Activated CD4-positive, alpha-beta memory T cell treated with anti-CD3 and anti-CD28 coated beads for 36 hours (primary cell): ENCODE data around the gene NTM. TPM values are rescaled to one million over a fixed set of nuclear protein-coding genes. Genes with fewer than 3 reads are reported as not detected.

Experiments
- CTCF ChIA-PET: fragments of 350-600 bp; sonication (Branson Sonifier 250); formaldehyde crosslinking; loops from one replicate; lab custom pipeline; 2021; ENCODE audit warnings: antibody characterized with exemption, inconsistent platforms; lab: Charles Lee
- POLR2A ChIA-PET: fragments of 350-600 bp; sonication (Branson Sonifier 250); formaldehyde crosslinking; loops from one replicate; lab custom pipeline; 2021; ENCODE audit warnings: antibody characterized with exemption; lab: Charles Lee
- DNase-seq: peaks from one replicate; pipeline ENCODE4 v3.0.0-alpha.2; 2020
- H3K27ac Mint-ChIP-seq: one replicate; pipeline ENCODE4 v1.8.0; 2021; ENCODE audit warnings: mixed read lengths
- H3K27me3 Mint-ChIP-seq: one replicate; pipeline ENCODE4 v1.8.0; 2021; ENCODE audit warnings: mixed read lengths
- H3K36me3 Mint-ChIP-seq: one replicate; pipeline ENCODE4 v1.8.0; 2021; ENCODE audit warnings: mixed read lengths
- H3K4me1 Mint-ChIP-seq: one replicate; pipeline ENCODE4 v1.8.0; 2021; ENCODE audit warnings: low read depth, mixed read lengths
- H3K4me3 Mint-ChIP-seq: one replicate; pipeline ENCODE4 v1.8.0; 2021; ENCODE audit warnings: mild to moderate bottlenecking, mixed read lengths
- H3K9me3 Mint-ChIP-seq: one replicate; pipeline ENCODE4 v1.8.0; 2021; ENCODE audit warnings: mixed read lengths
- intact Hi-C: fragments of 100-400 bp; cut with micrococcal nuclease; formaldehyde crosslinking; loops from one replicate; pipeline ENCODE4 v1.15.1; 2023
- total RNA-seq, 2 experiments: library from RNA; stranded (reverse); gene quantifications; one replicate each; pipeline ENCODE4 v1.2.3, GENCODE V29; 2021

The NTM gene
- total RNA-seq, 2 experiments from 2014 or later: not detected

- Mint-ChIP-seq H3K36me3 (no peaks in the 10 kb centered on the region), H3K27me3 (no peaks in the 10 kb centered on the region), H3K9me3 (peaks cover 13% of the 10 kb centered on the region), H3K4me3 (no peak overlapping the region), H3K27ac (no peak overlapping the region), H3K4me1 (no peaks in the 10 kb centered on the region)
- ChIA-PET POLR2A (no interaction called here), CTCF (no interaction called here)
- DNase-seq: no peak
- intact Hi-C loops: no loop called here
These were observed 629.5 kb downstream of the NTM start for GRCh38 chr11:131999955-132000354.

GRCh38 chr11:132005887-132006286, 635.5 kb downstream of the NTM start:
- H3K4me1 Mint-ChIP-seq: no peaks in the 10 kb centered on the region
- no peaks in the 10 kb centered on the region for H3K9me3 Mint-ChIP-seq

GRCh38 chr11:132006884-132007580, 636.6 kb downstream of the NTM start:
- Mint-ChIP-seq H3K4me1 (no peaks in the 10 kb centered on the region), H3K27me3 (no peaks in the 10 kb centered on the region), H3K36me3 (no peaks in the 10 kb centered on the region), H3K4me3 (no peak overlapping the region), H3K27ac (no peak overlapping the region), H3K9me3 (no peaks in the 10 kb centered on the region)
- ChIA-PET POLR2A (no interaction called here), CTCF (no interaction called here)
- intact Hi-C loops: no loop called here
- DNase-seq: no peak

More at GRCh38 chr11:132005887-132006286, 635.5 kb downstream of the NTM start:
- POLR2A ChIA-PET: no interaction called here
- intact Hi-C loops: no loop called here
- H3K36me3 Mint-ChIP-seq: no peaks in the 10 kb centered on the region
- H3K4me3 Mint-ChIP-seq: no peak overlapping the region
- DNase-seq: no peak
- CTCF ChIA-PET: no interaction called here
- no peak overlapping the region for H3K27ac Mint-ChIP-seq
- no peaks in the 10 kb centered on the region for H3K27me3 Mint-ChIP-seq

- no peak overlapping the region for H3K27ac Mint-ChIP-seq
- H3K4me3 Mint-ChIP-seq: no peak overlapping the region
- intact Hi-C loops: no loop called here
- no peaks in the 10 kb centered on the region for H3K27me3 Mint-ChIP-seq
- no peak for DNase-seq
- no peaks in the 10 kb centered on the region for H3K36me3 Mint-ChIP-seq
- CTCF ChIA-PET: no interaction called here
- H3K9me3 Mint-ChIP-seq: no peaks in the 10 kb centered on the region
- H3K4me1 Mint-ChIP-seq: no peaks in the 10 kb centered on the region
- POLR2A ChIA-PET: no interaction called here
These were observed 637.8 kb downstream of the NTM start for GRCh38 chr11:132008226-132008625.

GRCh38 chr11:132008872-132009271, 638.5 kb downstream of the NTM start:
- CTCF ChIA-PET: no interaction called here
- intact Hi-C loops: no loop called here
- Mint-ChIP-seq H3K9me3 (no peaks in the 10 kb centered on the region), H3K4me1 (no peaks in the 10 kb centered on the region), H3K27me3 (no peaks in the 10 kb centered on the region), H3K36me3 (no peaks in the 10 kb centered on the region), H3K4me3 (no peak overlapping the region), H3K27ac (no peak overlapping the region)
- no peak for DNase-seq
- POLR2A ChIA-PET: no interaction called here

GRCh38 chr11:132020001-132020400, 649.6 kb downstream of the NTM start:
- intact Hi-C loops: no loop called here
- peaks cover 2% of the 10 kb centered on the region for H3K27me3 Mint-ChIP-seq
- no peaks in the 10 kb centered on the region for H3K4me1 Mint-ChIP-seq
- ChIA-PET CTCF (no interaction called here), POLR2A (no interaction called here)
- DNase-seq: no peak
- H3K36me3 Mint-ChIP-seq: no peaks in the 10 kb centered on the region
- H3K9me3 Mint-ChIP-seq: peaks cover 9% of the 10 kb centered on the region
- H3K4me3 Mint-ChIP-seq: no peak overlapping the region
- no peak overlapping the region for H3K27ac Mint-ChIP-seq

GRCh38 chr11:132022285-132022684, 651.9 kb downstream of the NTM start:
- Mint-ChIP-seq H3K4me3 (no peak overlapping the region), H3K36me3 (no peaks in the 10 kb centered on the region), H3K4me1 (no peaks in the 10 kb centered on the region), H3K9me3 (peaks cover 3% of the 10 kb centered on the region), H3K27me3 (peaks cover 2% of the 10 kb centered on the region), H3K27ac (no peak overlapping the region)
- ChIA-PET POLR2A (no interaction called here), CTCF (no interaction called here)
- intact Hi-C loops: no loop called here
- no peak for DNase-seq

GRCh38 chr11:132022733-132023478, 652.5 kb downstream of the NTM start:
- H3K27ac Mint-ChIP-seq: no peak overlapping the region
- no peaks in the 10 kb centered on the region for H3K4me1 Mint-ChIP-seq
- H3K4me3 Mint-ChIP-seq: no peak overlapping the region
- H3K27me3 Mint-ChIP-seq: peaks cover 2% of the 10 kb centered on the region
- intact Hi-C loops: no loop called here
- H3K36me3 Mint-ChIP-seq: no peaks in the 10 kb centered on the region
- ChIA-PET CTCF (no interaction called here), POLR2A (no interaction called here)
- no peak for DNase-seq
- peaks cover 3% of the 10 kb centered on the region for H3K9me3 Mint-ChIP-seq

GRCh38 chr11:132024587-132025295, 654.3 kb downstream of the NTM start:
- POLR2A ChIA-PET: no interaction called here
- Mint-ChIP-seq H3K4me1 (no peaks in the 10 kb centered on the region), H3K9me3 (peaks cover 3% of the 10 kb centered on the region), H3K4me3 (no peak overlapping the region), H3K27me3 (peaks cover 2% of the 10 kb centered on the region), H3K36me3 (no peaks in the 10 kb centered on the region), H3K27ac (no peak overlapping the region)
- intact Hi-C loops: no loop called here
- DNase-seq: no peak
- CTCF ChIA-PET: no interaction called here

- H3K36me3 Mint-ChIP-seq: no peaks in the 10 kb centered on the region
- ChIA-PET CTCF (no interaction called here), POLR2A (no interaction called here)
- no peak for DNase-seq
- H3K4me3 Mint-ChIP-seq: no peak overlapping the region
- no peak overlapping the region for H3K27ac Mint-ChIP-seq
- intact Hi-C loops: no loop called here
- H3K9me3 Mint-ChIP-seq: no peaks in the 10 kb centered on the region
- no peaks in the 10 kb centered on the region for H3K4me1 Mint-ChIP-seq
- peaks cover 2% of the 10 kb centered on the region for H3K27me3 Mint-ChIP-seq
These were observed 656.3 kb downstream of the NTM start for GRCh38 chr11:132026746-132027145.

GRCh38 chr11:132028380-132029240, 658.2 kb downstream of the NTM start:
- no peaks in the 10 kb centered on the region for H3K4me1 Mint-ChIP-seq
- no peak overlapping the region for H3K27ac Mint-ChIP-seq
- intact Hi-C loops: no loop called here
- CTCF ChIA-PET: no interaction called here
- H3K4me3 Mint-ChIP-seq: no peak overlapping the region
- H3K36me3 Mint-ChIP-seq: no peaks in the 10 kb centered on the region
- no peak for DNase-seq
- no peaks in the 10 kb centered on the region for H3K9me3 Mint-ChIP-seq
- no peaks in the 10 kb centered on the region for H3K27me3 Mint-ChIP-seq
- POLR2A ChIA-PET: interaction anchor here (0.6 kb wide), 1 partner anchor 614 kb away, joined by 3 read pairs; no protein-coding TSS in a partner anchor

GRCh38 chr11:132030896-132031295, 660.5 kb downstream of the NTM start:
- H3K27me3 Mint-ChIP-seq: no peaks in the 10 kb centered on the region
- intact Hi-C loops: no loop called here
- POLR2A ChIA-PET: interaction anchor here (0.7 kb wide), 1 partner anchor 457 kb away, joined by 3 read pairs; no protein-coding TSS in a partner anchor
- H3K4me1 Mint-ChIP-seq: no peaks in the 10 kb centered on the region
- H3K27ac Mint-ChIP-seq: no peak overlapping the region
- DNase-seq: no peak
- H3K9me3 Mint-ChIP-seq: no peaks in the 10 kb centered on the region
- CTCF ChIA-PET: no interaction called here
- no peak overlapping the region for H3K4me3 Mint-ChIP-seq
- no peaks in the 10 kb centered on the region for H3K36me3 Mint-ChIP-seq
